H1 (cell line): ENCODE data around the gene P2RY1. TPM values are rescaled to one million over a fixed set of nuclear protein-coding genes. Genes with fewer than 3 reads are reported as not detected.

Source experiments
- CTCF ChIA-PET: fragments of 300-600 bp; sonication (Branson Sonifier 250); formaldehyde crosslinking; loops from one replicate; lab custom pipeline; 2021; ENCODE audit not compliant: partially characterized antibody; lab: Charles Lee
- POLR2A ChIA-PET: fragments of 300-600 bp; sonication (Branson Sonifier 250); formaldehyde crosslinking; loops from one replicate; lab custom pipeline; 2021; ENCODE audit warnings: inconsistent platforms; ENCODE audit not compliant: partially characterized antibody; lab: Charles Lee
- DNase-seq, 2 experiments: peaks; one replicate each; pipeline versions ENCODE4 v3.0.0 to v3.0.0-alpha.2; 2010 to 2022; ENCODE audit warnings: low spot score in 2 of 2, low read depth in 1 of 2, mixed read lengths in 1 of 2
- FAIRE-seq: peaks from 2 replicates; lab custom pipeline; 2011; peaks lifted over from hg19 to GRCh38; lab: Jason Lieb, UNC
- H2AFZ ChIP-seq: 2 replicates; pipeline ENCODE4 v1.8.1; 2012; ENCODE audit warnings: low read length, inconsistent platforms
- H2AK5ac ChIP-seq: 2 replicates; pipeline ENCODE4 v1.6.1; 2013; ENCODE audit warnings: low read depth, low read length
- H2BK120ac ChIP-seq: replicated peaks from 2 replicates; pipeline ENCODE3; 2013; ENCODE audit warnings: low read depth, low read length, inconsistent platforms
- H2BK12ac ChIP-seq: 2 replicates; pipeline ENCODE4 v1.6.1; 2013; ENCODE audit warnings: low read depth, low read length
- H2BK15ac ChIP-seq: 2 replicates; pipeline ENCODE4 v1.6.1; 2013; ENCODE audit warnings: low read length
- H2BK20ac ChIP-seq: 2 replicates; pipeline ENCODE4 v1.6.1; 2013; ENCODE audit warnings: low read length
- H2BK5ac ChIP-seq: 2 replicates; pipeline ENCODE4 v1.6.1; 2013; ENCODE audit warnings: low read depth, low read length
- H3K14ac ChIP-seq: 2 replicates; pipeline ENCODE4 v1.6.1; 2013; ENCODE audit warnings: inconsistent platforms; ENCODE audit not compliant: insufficient read length
- H3K18ac ChIP-seq: 2 replicates; pipeline ENCODE4 v1.6.1; 2013; ENCODE audit warnings: low read length; ENCODE audit errors: extremely low read depth
- H3K23ac ChIP-seq: 2 replicates; pipeline ENCODE4 v1.6.1; 2013; ENCODE audit warnings: inconsistent platforms; ENCODE audit not compliant: insufficient read length
- H3K23me2 ChIP-seq: 2 replicates; pipeline ENCODE4 v1.6.1; 2013; ENCODE audit warnings: low read depth, low read length
- H3K27ac ChIP-seq: 2 replicates; pipeline ENCODE4 v1.6.1; 2011; ENCODE audit warnings: low read depth, low read length, inconsistent platforms
- H3K27me3 ChIP-seq, 4 experiments: replicated peaks in 1 of 4; 1 replicate in 1 of 4; 2 replicates in 3 of 4; pipeline versions ENCODE4 v1.6.1 to v1.8.1; 2011 to 2013; ENCODE audit warnings: low read length in 3 of 4, mild to moderate bottlenecking in 3 of 4, inconsistent platforms in 2 of 4, mixed read lengths in 2 of 4, moderate library complexity in 1 of 4; ENCODE audit not compliant: control insufficient read depth in 3 of 4, insufficient read depth in 3 of 4; ENCODE audit errors: extremely low read depth in 1 of 4
- H3K36me3 ChIP-seq, 4 experiments: 2 replicates each; pipeline versions ENCODE4 v1.6.1 to v1.8.1; 2011 to 2013; ENCODE audit warnings: mild to moderate bottlenecking in 4 of 4, low read length in 3 of 4, moderate library complexity in 2 of 4, control low read depth in 1 of 4, inconsistent platforms in 1 of 4; ENCODE audit not compliant: insufficient read depth in 4 of 4, control insufficient read depth in 2 of 4
- H3K4ac ChIP-seq: replicated peaks from 2 replicates; pipeline ENCODE3; 2013; ENCODE audit warnings: low read length, low read depth, mixed read lengths, inconsistent platforms; ENCODE audit not compliant: insufficient read length
- H3K4me1 ChIP-seq, 4 experiments: replicated peaks in 1 of 4; 1 replicate in 1 of 4; 2 replicates in 3 of 4; pipeline versions ENCODE4 v1.6.1 to v1.8.1; 2011 to 2013; ENCODE audit warnings: low read length in 3 of 4, inconsistent platforms in 2 of 4, mixed read lengths in 1 of 4; ENCODE audit not compliant: insufficient read depth in 4 of 4, control insufficient read depth in 3 of 4
- H3K4me2 ChIP-seq, 2 experiments: 2 replicates each; pipeline versions ENCODE4 v1.6.1 to v1.8.1; 2011 to 2013; ENCODE audit warnings: low read depth in 2 of 2, low read length in 2 of 2, control low read depth in 1 of 2, inconsistent platforms in 1 of 2, mild to moderate bottlenecking in 1 of 2; ENCODE audit not compliant: insufficient read depth in 1 of 2
- H3K4me3 ChIP-seq, 4 experiments: fragments of 200-600, 300-600 bp in 1 of 4; sonication (generic), shearing (Covaris generic), sonication (Bioruptor Twin) in 1 of 4; 2 replicates each; pipeline versions ENCODE4 v1.5.1 to v1.8.1; 2011 to 2016; ENCODE audit warnings: low read length in 4 of 4, low read depth in 3 of 4, control low read depth in 2 of 4, inconsistent platforms in 2 of 4, mild to moderate bottlenecking in 2 of 4, mixed read lengths in 1 of 4, moderate library complexity in 1 of 4; ENCODE audit not compliant: insufficient read depth in 2 of 4; ENCODE audit errors: extremely low read depth in 1 of 4
- H3K56ac ChIP-seq: replicated peaks from 2 replicates; pipeline ENCODE3; 2013; ENCODE audit warnings: low read depth, mild to moderate bottlenecking, mixed read lengths, low read length, inconsistent platforms; ENCODE audit not compliant: insufficient read length
- H3K79me1 ChIP-seq: 2 replicates; pipeline ENCODE4 v1.6.1; 2013; ENCODE audit warnings: low read depth, low read length, control low read depth
- H3K79me2 ChIP-seq, 2 experiments: 2 replicates each; pipeline versions ENCODE4 v1.6.1 to v1.8.1; 2012 to 2013; ENCODE audit warnings: low read length in 2 of 2, mild to moderate bottlenecking in 2 of 2, inconsistent platforms in 1 of 2; ENCODE audit not compliant: insufficient read depth in 2 of 2, control insufficient read depth in 1 of 2
- H3K9ac ChIP-seq, 4 experiments: replicated peaks in 1 of 4; 1 replicate in 1 of 4; 2 replicates in 3 of 4; pipeline versions ENCODE4 v1.6.1 to v1.8.1; 2011 to 2013; ENCODE audit warnings: low read depth in 3 of 4, low read length in 3 of 4, control low read depth in 2 of 4, mild to moderate bottlenecking in 2 of 4, moderate library complexity in 2 of 4, inconsistent platforms in 1 of 4; ENCODE audit errors: extremely low read depth in 1 of 4
- H3K9me3 ChIP-seq, 2 experiments: 2 replicates each; pipeline versions ENCODE4 v1.6.1 to v1.8.1; 2012 to 2013; ENCODE audit warnings: mild to moderate bottlenecking in 2 of 2, moderate library complexity in 2 of 2, control low read depth in 1 of 2, inconsistent platforms in 1 of 2, low read depth in 1 of 2, low read length in 1 of 2, mixed read lengths in 1 of 2; ENCODE audit not compliant: insufficient read depth in 2 of 2
- H4K20me1 ChIP-seq, 2 experiments: replicated peaks in 1 of 2; 2 replicates each; pipeline versions ENCODE3 to v1.8.1; 2011 to 2013; ENCODE audit warnings: inconsistent platforms in 2 of 2, low read length in 2 of 2, mild to moderate bottlenecking in 1 of 2; ENCODE audit not compliant: insufficient read depth in 2 of 2, control insufficient read depth in 1 of 2
- H4K5ac ChIP-seq: 2 replicates; pipeline ENCODE4 v1.6.1; 2013; ENCODE audit warnings: low read length, low read depth, mixed read lengths, inconsistent platforms; ENCODE audit not compliant: insufficient read length
- H4K8ac ChIP-seq: 2 replicates; pipeline ENCODE4 v1.8.0; 2013; ENCODE audit warnings: mild to moderate bottlenecking, moderate library complexity, low read length, inconsistent platforms; ENCODE audit not compliant: insufficient read depth; ENCODE audit errors: extremely low read depth
- H4K91ac ChIP-seq: replicated peaks from 2 replicates; pipeline ENCODE3; 2013; ENCODE audit warnings: low read length, mixed read lengths, inconsistent platforms; ENCODE audit not compliant: insufficient read length
- CBX8 ChIP-seq: fragments of 300-800, 300-1000 bp; sonication (generic); IDR thresholded peaks from 2 replicates; pipeline ENCODE4 v1.7.1; 2016; ENCODE audit warnings: low read depth, low read length, borderline replicate concordance
- GTF2F1 ChIP-seq: IDR thresholded peaks from 2 replicates; pipeline ENCODE4 v1.6.1; 2012; ENCODE audit warnings: low read depth, low read length, improper control_type of control experiment, borderline replicate concordance
- WGBS, 2 experiments: shearing (Covaris generic) in 1 of 2; methylation state at CpG; one replicate each; pipeline versions ENCODE4 v1.1.6 to v1.1.7; 2013 to 2015; ENCODE audit warnings: low lambda C conversion rate in 2 of 2, mixed read lengths in 2 of 2, inconsistent platforms in 1 of 2, low coverage in 1 of 2, missing lambda C conversion rate in 1 of 2; ENCODE audit not compliant: insufficient replicate concordance in 2 of 2, insufficient coverage in 1 of 2, insufficient read length in 1 of 2; ENCODE audit errors: extremely low coverage in 1 of 2, missing lambda C conversion rate in 1 of 2; 5-methylcytosine and 5-hydroxymethylcytosine counted together
- polyA plus RNA-seq, 7 experiments: library from polyadenylated mRNA; depleted of rRNA in 3 of 7; stranded (reverse) in 5 of 7; unstranded in 2 of 7; fragments of >200 nt in 5 of 7; fragments of 200-250 nt in 2 of 7; gene quantifications; 1 replicate in 5 of 7; 2 replicates in 1 of 7; 4 replicates in 1 of 7; pipeline versions ENCODE4 v1.2.1 to v1.2.3, GENCODE V29; 2011 to 2013; ENCODE audit warnings: missing spikeins in 2 of 7, mixed read lengths in 2 of 7
- total RNA-seq: library from RNA; stranded (reverse); fragmentation: NEBNext Ultra II Directional; extraction: Animal tissue kit (Norgen Biotek cat#: 25700); gene quantifications from 2 replicates; pipeline ENCODE4 v1.2.1, GENCODE V29; 2021

The P2RY1 gene
- total and polyA plus RNA-seq, 2 of the 8 experiments (the other 6 are each of a cell fraction or from before 2014, with no cell fraction given): 6.5 to 28.3 TPM

DNA sequence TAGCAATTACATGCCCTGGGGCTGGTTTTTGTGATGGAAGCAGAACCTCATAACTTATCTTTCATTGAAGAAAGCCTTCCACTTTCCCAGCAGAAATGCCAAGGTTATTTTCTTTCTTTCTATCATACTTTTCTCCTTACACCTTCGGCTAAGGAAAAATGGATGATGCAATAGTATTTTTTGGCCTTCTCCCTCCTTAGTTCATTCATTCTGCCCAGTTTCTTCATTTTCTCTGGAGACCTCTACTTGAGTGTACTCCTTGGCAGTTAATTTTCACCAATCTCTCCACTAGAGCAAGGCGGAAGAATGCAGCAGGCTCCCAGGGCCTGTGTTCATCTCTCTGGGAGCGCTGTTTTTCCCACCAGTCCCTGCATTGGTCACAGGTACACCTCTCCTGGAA, 7.6 kb upstream of the P2RY1 start:
- POLR2A ChIA-PET: no interaction called here
- Histone ChIP-seq H4K5ac (no peak overlapping the region), H3K23me2 (no peaks in the 10 kb centered on the region)
- no peak for TF ChIP-seq GTF2F1
- no peak for TF ChIP-seq CBX8

More for the DNA sequence above, 7.6 kb upstream of the P2RY1 start:
- Histone ChIP-seq H3K79me2 (no peaks in the 10 kb centered on the region), H4K91ac (no peak overlapping the region), H3K27ac (no peak overlapping the region), H3K27me3 (no peaks in the 10 kb centered on the region), H2AFZ (0 out of 2 replicates have a peak overlapping the region, but pooled peaks have one; percentile 68), H3K4ac (no peak overlapping the region), H3K36me3 (no peaks in the 10 kb centered on the region), H2AK5ac (no peak overlapping the region), H2BK120ac (no peak overlapping the region), H2BK20ac (no peak overlapping the region), H3K4me2 (no peak overlapping the region), H3K79me1 (no peaks in the 10 kb centered on the region), H4K8ac (no peak overlapping the region), H3K23ac (no peak overlapping the region), H2BK15ac (no peak overlapping the region), H4K20me1 (no peaks in the 10 kb centered on the region), H3K14ac (no peak overlapping the region), H2BK12ac (no peak overlapping the region), H3K9me3 (no peaks in the 10 kb centered on the region), H3K4me3 (no peak overlapping the region), H3K56ac (no peak overlapping the region), H3K18ac (no peak overlapping the region), H2BK5ac (no peak overlapping the region), H3K9ac (no peak overlapping the region), H3K4me1 (no peaks in the 10 kb centered on the region)
- DNase-seq (no peak), FAIRE-seq (no peak)
- CTCF ChIA-PET: no interaction called here
- WGBS, 2 experiments: 96% methylated on average over 3 of the region's 3 CpGs; no CpG with 5 or more reads in 1 of the 2 experiments
